GM18519 (cell line): ENCODE data around the gene ORC3.
"Not testable (repeated sequence)": the region's sequence is repeated elsewhere in the genome, so short reads cannot be mapped to it uniquely, and the experiment has no call there.

Source experiments
- ATAC-seq: cut with Tn5 transposase; IDR thresholded peaks from one replicate; pipeline ENCODE4 v1.9.1; 2021; ENCODE audit warnings: mild to moderate bottlenecking, moderate library complexity; ENCODE audit not compliant: unreplicated experiment, low FRiP score

Gene ORC3

GRCh38 chr6:87655824-87656223 is 65.9 kb downstream of the ORC3 start:
- ATAC-seq = no peak

- ATAC-seq = no peak
Observed at GRCh38 chr6:87656857-87657256, 66.9 kb downstream of the ORC3 start.

- no peak for ATAC-seq
Observed at GRCh38 chr6:87658516-87658915, 68.6 kb downstream of the ORC3 start.

- no peak for ATAC-seq
Observed at GRCh38 chr6:87660226-87660911, 70.4 kb downstream of the ORC3 start.

- ATAC-seq = no peak
Observed at GRCh38 chr6:87661016-87661415, 71.1 kb downstream of the ORC3 start.

- no peak for ATAC-seq
Observed at GRCh38 chr6:87661503-87661902, 71.6 kb downstream of the ORC3 start.

- ATAC-seq = no peak
Observed at GRCh38 chr6:87663434-87663833, 73.5 kb downstream of the ORC3 start.

GRCh38 chr6:87664921-87665485 is 75.1 kb downstream of the ORC3 start:
- no peak for ATAC-seq

- ATAC-seq = no peak
Observed at GRCh38 chr6:87667032-87667431, 77.1 kb downstream of the ORC3 start.

- no peak for ATAC-seq
Observed at GRCh38 chr6:87668013-87668412, 78.1 kb downstream of the ORC3 start.

GRCh38 chr6:87669051-87669450 is 79.1 kb downstream of the ORC3 start:
- no peak for ATAC-seq

GRCh38 chr6:87670707-87671106 is 80.8 kb downstream of the ORC3 start:
- no peak for ATAC-seq

- no peak for ATAC-seq
Observed at GRCh38 chr6:87671555-87672029, 81.7 kb downstream of the ORC3 start.

- ATAC-seq = no peak
Observed at GRCh38 chr6:87672641-87673040, 82.7 kb downstream of the ORC3 start.

- no peak for ATAC-seq
Observed at GRCh38 chr6:87673237-87673636, 83.3 kb downstream of the ORC3 start.

GRCh38 chr6:87674290-87674689 is 84.4 kb downstream of the ORC3 start:
- ATAC-seq = no peak

GRCh38 chr6:87675004-87675681 is 85.2 kb downstream of the ORC3 start:
- no peak for ATAC-seq

- ATAC-seq = peak; percentile 71
Observed at GRCh38 chr6:87682310-87682709, 92.4 kb downstream of the ORC3 start.

- no peak for ATAC-seq
Observed at GRCh38 chr6:87683890-87684289, 94.0 kb downstream of the ORC3 start.

GRCh38 chr6:87684895-87685654 is 95.1 kb downstream of the ORC3 start:
- ATAC-seq = no peak

- ATAC-seq = not testable (repeated sequence)
Observed at GRCh38 chr6:87686636-87687205, 96.8 kb downstream of the ORC3 start.
